Renal cortical epithelial cell (primary cell): ENCODE measurements around the gene TAS1R3. TPM values are rescaled to one million over a fixed set of nuclear protein-coding genes. Genes with fewer than 3 reads are reported as not detected.

ENCODE experiments used
- DNase-seq: peaks from one replicate; pipeline ENCODE4 v3.0.0-alpha.2; 2011; ENCODE audit warnings: low read depth
- total RNA-seq: library from RNA; depleted of rRNA; stranded (reverse); fragments of >200 nt; gene quantifications from 2 replicates; pipeline ENCODE4 v1.2.3, GENCODE V29; 2014

TAS1R3 gene
- total RNA-seq, 1 donor from 2014 or later, result 0.15 TPM

- no peak for DNase-seq
Measured at GRCh38 chr1:1295154-1295923, 35.7 kb upstream of the TAS1R3 start.

DNA sequence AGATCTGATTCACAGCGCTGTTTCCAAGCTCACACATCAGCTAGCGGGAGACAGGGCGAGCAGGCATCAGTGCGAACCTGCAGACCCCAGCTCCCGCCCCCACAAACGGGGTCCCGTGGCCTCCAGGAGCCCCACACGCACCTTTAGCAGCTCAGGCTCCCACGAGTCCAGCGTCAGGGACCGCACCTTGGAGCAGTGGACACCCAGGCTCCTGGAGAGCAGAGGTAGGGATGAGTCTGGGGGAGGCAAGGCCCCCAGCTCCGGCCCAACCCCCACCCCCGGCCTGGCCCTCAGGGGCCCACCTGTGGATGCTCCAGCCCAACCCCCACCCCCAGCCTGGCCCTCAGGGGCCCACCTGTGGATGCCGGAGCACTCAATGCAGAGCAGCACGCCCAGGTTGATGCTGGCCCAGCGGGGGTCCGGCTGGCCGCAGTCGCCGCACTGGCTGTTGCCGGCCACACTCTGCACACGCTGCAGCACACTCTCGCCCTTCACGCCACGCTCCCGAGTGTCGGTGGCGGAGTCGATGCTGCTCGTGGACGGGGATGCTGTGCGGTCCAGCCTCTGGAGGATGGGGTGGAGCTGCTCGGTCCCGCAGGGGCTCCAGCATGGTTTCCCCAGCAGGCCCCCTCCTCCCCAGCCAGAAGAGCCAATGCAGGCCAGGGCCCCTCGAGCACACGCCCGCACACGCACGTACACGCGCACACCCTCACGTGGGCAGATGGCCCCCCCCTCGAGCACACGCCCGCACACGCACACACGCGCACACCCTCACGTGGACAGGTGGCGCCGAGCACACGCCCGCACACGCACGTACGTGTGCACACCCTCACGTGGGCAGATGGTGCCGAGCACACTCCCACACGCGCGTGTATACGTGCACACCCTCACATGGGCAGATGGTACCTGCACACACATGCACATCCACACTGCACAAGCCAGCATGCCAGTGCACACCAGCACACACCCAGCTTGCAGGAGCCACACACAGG is 34.7 kb upstream of the TAS1R3 start:
- DNase-seq, result no peak

- DNase-seq, result no peak
Measured at GRCh38 chr1:1297802-1298424, 33.2 kb upstream of the TAS1R3 start.

GRCh38 chr1:1298861-1299685 is 32.0 kb upstream of the TAS1R3 start:
- no peak for DNase-seq

DNA sequence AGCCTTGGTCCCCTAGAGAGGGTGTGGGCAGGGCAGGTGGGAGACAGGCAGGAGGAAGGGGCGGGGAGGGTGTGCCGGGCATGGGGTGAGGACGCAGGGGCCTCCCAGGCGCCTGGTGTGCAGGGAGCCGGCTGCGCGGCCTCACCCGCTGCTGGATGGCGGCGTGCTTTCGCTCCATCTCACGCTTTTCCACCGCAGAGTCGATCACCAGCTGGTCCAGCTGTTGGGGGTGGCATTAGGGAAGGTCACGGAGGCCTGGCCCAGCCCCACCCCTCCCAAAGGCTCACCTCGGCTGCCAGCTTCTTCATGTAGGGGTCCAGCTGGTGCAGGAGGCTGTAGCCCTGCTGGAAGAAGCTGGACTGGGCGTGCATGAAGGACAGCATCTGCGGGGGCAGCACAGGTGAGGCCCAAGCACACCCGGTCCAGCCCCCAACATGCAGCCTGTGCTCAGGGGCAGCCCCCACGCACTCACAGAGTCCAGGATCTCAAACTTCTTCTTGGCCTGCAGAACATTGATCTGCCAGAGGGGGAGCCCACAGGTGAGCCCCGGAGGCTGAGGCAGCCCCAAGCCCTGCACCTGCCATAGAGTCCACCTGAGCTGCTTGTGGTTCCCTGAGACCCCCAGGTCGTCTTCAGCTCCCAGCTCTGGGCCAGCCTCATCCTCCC is 31.3 kb upstream of the TAS1R3 start:
- no peak for DNase-seq

DNA sequence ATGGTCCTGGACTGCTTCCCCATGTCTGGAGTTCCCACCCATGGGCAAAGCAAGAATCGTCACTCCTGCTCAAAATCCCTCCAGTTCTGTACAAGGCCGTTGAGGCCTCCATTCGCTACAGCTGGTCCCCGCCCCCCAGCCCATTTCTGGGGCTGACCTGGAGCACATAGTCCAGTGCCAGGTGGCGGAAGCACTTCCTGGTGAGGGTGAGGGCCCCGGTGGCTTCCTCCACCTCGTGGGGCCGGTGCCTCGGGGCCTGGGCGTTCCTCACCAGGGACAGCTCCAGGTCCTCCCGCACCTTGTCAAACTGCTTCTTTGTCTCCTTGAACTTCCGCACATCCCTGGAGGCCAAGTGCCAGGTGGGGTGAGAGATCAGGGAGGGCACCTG is 30.7 kb upstream of the TAS1R3 start:
- DNase-seq, result no peak

GRCh38 chr1:1302006-1302430 is 29.1 kb upstream of the TAS1R3 start:
- DNase-seq, result no peak

GRCh38 chr1:1302951-1303509 is 28.1 kb upstream of the TAS1R3 start:
- no peak for DNase-seq

DNA sequence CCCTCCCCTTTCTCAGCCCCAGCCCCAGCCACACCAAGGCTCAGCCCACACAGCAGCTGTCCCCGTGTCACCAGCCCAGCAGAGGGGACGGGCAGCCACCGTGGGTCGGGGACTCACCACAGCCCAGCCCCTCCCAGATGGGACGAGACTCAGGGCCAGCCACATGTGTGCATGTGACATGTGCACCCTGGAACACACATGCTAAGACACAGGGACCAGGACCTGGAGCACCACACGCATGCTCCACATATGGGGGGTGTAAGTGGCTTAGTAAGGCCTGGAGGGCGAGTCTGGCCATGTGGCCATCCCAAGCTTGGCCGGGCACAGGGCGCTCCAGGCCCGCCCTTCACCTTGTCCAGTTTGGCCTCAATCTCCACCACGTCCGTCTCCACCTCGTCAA is 27.3 kb upstream of the TAS1R3 start:
- DNase-seq, result no peak

DNA sequence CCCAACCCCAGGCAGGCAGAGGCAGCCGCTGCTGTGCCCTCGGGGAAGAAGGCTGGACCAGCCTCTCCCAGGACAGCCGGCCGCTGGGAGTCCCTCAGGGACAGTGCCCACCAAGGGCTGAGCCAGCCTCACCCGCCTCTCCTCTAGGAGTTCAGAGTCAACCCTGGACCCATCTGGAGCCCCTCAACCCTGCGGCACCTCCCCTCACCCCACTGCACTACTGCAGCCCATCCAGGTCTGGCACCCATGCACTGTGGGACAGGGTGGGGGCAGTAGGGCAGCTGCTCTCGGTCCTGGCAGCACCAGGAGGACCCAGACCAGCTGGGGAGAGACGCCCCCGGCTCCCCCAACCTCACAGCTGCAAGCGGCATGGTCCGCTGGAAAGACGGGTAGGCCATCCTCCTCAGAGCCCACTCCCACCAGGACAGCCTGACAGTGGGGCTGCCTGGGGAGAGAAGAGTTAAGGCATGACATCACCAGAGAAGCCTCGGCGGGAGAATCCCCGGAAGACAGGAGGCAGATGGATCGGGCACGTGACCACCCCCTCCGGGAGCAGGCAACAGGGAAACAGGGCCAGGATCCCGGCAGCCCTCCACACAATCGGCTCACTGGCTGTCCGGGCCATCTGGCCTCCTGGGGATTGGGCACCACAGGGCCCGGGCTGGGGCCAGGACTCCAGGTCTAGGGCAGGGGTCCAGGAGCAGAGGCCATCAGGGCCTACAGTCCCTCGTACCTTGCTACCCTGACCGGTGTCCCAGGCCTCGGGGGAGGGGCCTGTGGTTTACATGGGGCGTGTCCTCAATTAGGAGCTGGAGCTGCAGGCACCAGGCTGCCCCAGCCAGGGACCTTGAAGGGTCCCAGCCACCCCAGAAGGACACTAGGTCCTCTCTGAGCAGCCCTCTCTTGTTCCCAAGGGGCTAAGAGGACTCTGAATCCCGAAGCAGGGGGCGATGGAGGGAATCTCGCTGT is 26.5 kb upstream of the TAS1R3 start:
- peak; percentile 38 for DNase-seq

- DNase-seq, result peak; percentile 33
Measured at GRCh38 chr1:1305300-1306069, 25.6 kb upstream of the TAS1R3 start.

GRCh38 chr1:1306070-1306660 is 24.9 kb upstream of the TAS1R3 start:
- DNase-seq, result no peak

DNA sequence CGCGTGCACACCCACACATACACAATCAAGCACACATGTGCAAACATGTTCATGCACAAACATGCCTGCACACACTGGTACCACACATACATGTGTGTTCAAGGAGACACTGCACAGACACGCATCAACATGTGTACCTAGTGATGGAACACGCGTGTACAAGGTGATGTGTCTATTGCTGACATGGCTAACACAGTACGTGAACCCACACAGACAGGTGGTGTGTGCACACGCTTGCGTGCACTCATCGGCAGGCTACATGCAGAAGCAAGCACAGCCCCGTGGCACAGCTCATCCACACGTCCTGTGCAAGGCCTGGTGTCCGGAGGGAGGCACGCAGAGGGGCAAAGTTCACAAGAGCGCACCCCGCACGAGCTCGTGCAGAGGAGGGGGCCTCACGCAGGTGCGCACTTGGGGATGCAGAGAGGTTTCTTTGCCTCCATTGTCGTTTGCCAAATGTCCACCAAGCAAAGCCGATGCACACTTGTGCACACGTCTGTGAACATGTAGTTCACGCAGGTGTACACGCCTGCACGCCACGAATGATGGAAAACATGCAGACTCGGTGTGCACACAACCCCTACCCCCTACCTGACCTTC is 24.3 kb upstream of the TAS1R3 start:
- DNase-seq, result no peak

- no peak for DNase-seq
Measured at GRCh38 chr1:1307261-1307922, 23.7 kb upstream of the TAS1R3 start.

DNA sequence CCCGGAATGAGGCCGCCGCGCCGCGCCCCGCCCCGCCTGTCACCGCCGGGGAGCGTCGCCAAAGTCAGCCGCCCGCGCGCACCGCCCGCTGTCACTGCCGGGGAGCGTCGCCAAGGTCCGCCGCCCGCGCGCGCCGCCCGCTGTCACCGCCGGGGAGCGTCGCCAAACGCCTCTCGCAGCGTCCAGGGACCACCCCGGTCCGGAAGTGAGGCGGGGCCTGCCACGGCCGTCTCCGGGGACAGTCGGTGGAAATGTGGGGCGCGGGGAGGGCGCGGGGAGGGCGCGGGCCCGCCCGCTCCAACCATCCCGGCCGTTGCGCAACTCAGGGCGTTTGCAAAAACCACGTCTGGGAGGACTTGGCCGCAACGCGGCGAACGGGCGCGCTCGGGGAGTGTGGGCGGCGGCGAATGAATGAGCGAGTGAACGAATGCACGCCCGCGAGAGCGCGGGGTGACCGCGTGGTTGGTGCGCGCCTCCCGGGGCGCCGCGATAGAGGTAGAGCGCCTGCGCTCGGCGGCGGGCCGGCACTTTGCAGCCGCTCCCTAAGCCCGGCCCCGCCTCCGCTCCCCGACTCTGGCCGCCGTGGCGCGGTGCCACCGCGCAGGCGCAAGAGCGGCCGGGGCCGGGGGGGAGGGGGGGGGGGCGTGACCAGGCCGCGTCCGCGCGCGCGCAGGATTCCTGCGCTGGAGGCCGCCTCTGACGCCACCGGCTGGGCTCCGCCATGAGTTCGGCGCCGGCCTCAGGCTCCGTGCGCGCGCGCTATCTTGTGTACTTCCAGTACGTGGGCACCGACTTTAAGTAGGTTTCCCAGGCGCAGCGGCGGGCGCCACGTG is 22.9 kb upstream of the TAS1R3 start, which contains the start of the genes ACAP3 and PUSL1:
Gene ACAP3 (minus strand): TSS at position 8 of the 833 bp plus-strand sequence. CDS start 115 bp downstream, outside the sequence.
Gene PUSL1 (plus strand): TSS at position 675 of the 833 bp plus-strand sequence. CDS start 47 bp downstream, at position 722.
- DNase-seq, result peak; percentile 59

GRCh38 chr1:1308756-1309250 is 22.3 kb upstream of the TAS1R3 start:
- DNase-seq, result no peak
